Astrocyte (in vitro differentiated cells and primary cell): ENCODE results near the gene HFE. TPM values are rescaled to one million over a fixed set of nuclear protein-coding genes. Genes with fewer than 3 reads are reported as not detected.

Experiments used
- DNase-seq: peaks from one replicate; pipeline ENCODE4 v3.0.0-alpha.2; 2010; ENCODE audit warnings: low read depth
- FAIRE-seq: peaks from 2 replicates; lab custom pipeline; 2011; peaks lifted over from hg19 to GRCh38; lab: Jason Lieb, UNC
- H2AFZ ChIP-seq: 2 replicates; pipeline ENCODE4 v1.6.0; 2012; ENCODE audit warnings: low read depth, low read length, inconsistent platforms
- H3K27ac ChIP-seq: 2 replicates; pipeline ENCODE4 v1.5.1; 2011; ENCODE audit warnings: low read depth, low read length, inconsistent platforms
- H3K27me3 ChIP-seq: 2 replicates; pipeline ENCODE4 v1.6.0; 2011; ENCODE audit warnings: low read length, inconsistent platforms; ENCODE audit not compliant: insufficient read depth
- H3K36me3 ChIP-seq: 2 replicates; pipeline ENCODE4 v1.5.1; 2011; ENCODE audit warnings: low read length, inconsistent platforms; ENCODE audit not compliant: insufficient read depth
- H3K4me1 ChIP-seq: 2 replicates; pipeline ENCODE4 v1.5.1; 2011; ENCODE audit warnings: low read length, inconsistent platforms; ENCODE audit not compliant: insufficient read depth
- H3K4me2 ChIP-seq: 2 replicates; pipeline ENCODE4 v1.6.0; 2012; ENCODE audit warnings: low read length, inconsistent platforms
- H3K4me3 ChIP-seq: 2 replicates; pipeline ENCODE4 v1.5.1; 2011; ENCODE audit warnings: low read depth, mild to moderate bottlenecking, low read length, inconsistent platforms; ENCODE audit not compliant: insufficient read depth
- H3K79me2 ChIP-seq: 2 replicates; pipeline ENCODE4 v1.6.0; 2012; ENCODE audit warnings: mild to moderate bottlenecking, low read length, inconsistent platforms; ENCODE audit not compliant: insufficient read depth
- H3K9ac ChIP-seq: 2 replicates; pipeline ENCODE4 v1.6.0; 2012; ENCODE audit warnings: mild to moderate bottlenecking, low read length, inconsistent platforms
- H3K9me3 ChIP-seq: 2 replicates; pipeline ENCODE4 v1.5.1; 2012; ENCODE audit warnings: low read depth, mild to moderate bottlenecking, low read length, inconsistent platforms; ENCODE audit not compliant: insufficient read depth
- H4K20me1 ChIP-seq: 2 replicates; pipeline ENCODE4 v1.6.0; 2012; ENCODE audit warnings: low read length, inconsistent platforms; ENCODE audit not compliant: insufficient read depth
- H3K27ac Mint-ChIP-seq: one replicate; pipeline ENCODE4 v1.8.0; 2021; ENCODE audit warnings: mild to moderate bottlenecking, mixed read lengths; ENCODE audit not compliant: unreplicated experiment
- H3K27me3 Mint-ChIP-seq: one replicate; pipeline ENCODE4 v1.8.0; 2021; ENCODE audit warnings: low read depth, mixed read lengths; ENCODE audit not compliant: unreplicated experiment
- H3K36me3 Mint-ChIP-seq: one replicate; pipeline ENCODE4 v1.8.0; 2021; ENCODE audit warnings: low read depth, mixed read lengths; ENCODE audit not compliant: unreplicated experiment
- H3K4me1 Mint-ChIP-seq: one replicate; pipeline ENCODE4 v1.8.0; 2021; ENCODE audit warnings: low read depth, mixed read lengths; ENCODE audit not compliant: unreplicated experiment
- H3K4me3 Mint-ChIP-seq: one replicate; pipeline ENCODE4 v1.8.0; 2021; ENCODE audit warnings: mild to moderate bottlenecking, moderate library complexity, mixed read lengths; ENCODE audit not compliant: unreplicated experiment
- H3K9me3 Mint-ChIP-seq: one replicate; pipeline ENCODE4 v1.8.0; 2021; ENCODE audit warnings: mild to moderate bottlenecking, mixed read lengths; ENCODE audit not compliant: unreplicated experiment
- EZH2 ChIP-seq: IDR thresholded peaks from 2 replicates; pipeline ENCODE4 v1.6.1; 2012; ENCODE audit warnings: mild to moderate bottlenecking, low read length, inconsistent platforms; ENCODE audit not compliant: insufficient read depth
- total RNA-seq: library from RNA; stranded (reverse); gene quantifications from 2 replicates; pipeline ENCODE4 v1.2.1, GENCODE V29; 2021
- TF ChIP-seq, protein P1 (sequence below): IDR thresholded peaks from 2 replicates; pipeline ENCODE4 v1.5.1; 2011; ENCODE audit warnings: low read depth, mild to moderate bottlenecking, inconsistent platforms, low read length, moderate library complexity; ENCODE audit not compliant: insufficient read depth

The HFE gene
- total RNA-seq, 1 donor from 2014 or later = 5.7 TPM

DNA sequence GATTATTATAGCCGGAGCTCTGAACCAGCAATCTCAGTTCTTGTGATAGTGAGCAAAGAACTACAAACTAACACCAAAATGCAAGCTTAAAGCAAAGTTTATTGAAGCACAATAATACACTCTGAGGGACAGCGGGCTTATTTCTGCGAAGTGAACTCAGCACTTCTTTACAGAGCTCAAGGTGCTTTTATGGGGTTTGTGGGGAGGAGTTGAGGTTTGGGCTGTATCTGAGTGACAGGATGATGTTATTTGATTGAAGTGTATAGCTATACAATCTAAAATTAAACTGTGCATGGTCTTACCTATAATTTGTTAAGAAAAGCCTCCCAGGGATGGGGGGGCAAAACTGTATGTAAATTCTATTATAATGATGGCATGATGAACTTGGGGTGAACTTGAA is 1.0 kb upstream of the HFE start:
- Histone ChIP-seq H2AFZ (no peak overlapping the region), H3K4me1 (peaks cover 5% of the 10 kb centered on the region), H3K4me3 (no peak overlapping the region), H3K4me2 (no peak overlapping the region), H3K9me3 (no peaks in the 10 kb centered on the region), H3K27me3 (no peaks in the 10 kb centered on the region), H3K36me3 (no peaks in the 10 kb centered on the region), H4K20me1 (no peaks in the 10 kb centered on the region), H3K9ac (no peak overlapping the region), H3K79me2 (no peaks in the 10 kb centered on the region), H3K27ac (no peak overlapping the region)
- Mint-ChIP-seq H3K36me3 (peaks cover 10% of the 10 kb centered on the region), H3K27me3 (no peaks in the 10 kb centered on the region), H3K4me3 (no peak overlapping the region), H3K9me3 (peaks cover 10% of the 10 kb centered on the region), H3K4me1 (peaks cover 15% of the 10 kb centered on the region), H3K27ac (no peak overlapping the region)
- DNase-seq (no peak), FAIRE-seq (no peak)
- TF ChIP-seq EZH2 = no peak
- TF ChIP-seq, protein P1, sequence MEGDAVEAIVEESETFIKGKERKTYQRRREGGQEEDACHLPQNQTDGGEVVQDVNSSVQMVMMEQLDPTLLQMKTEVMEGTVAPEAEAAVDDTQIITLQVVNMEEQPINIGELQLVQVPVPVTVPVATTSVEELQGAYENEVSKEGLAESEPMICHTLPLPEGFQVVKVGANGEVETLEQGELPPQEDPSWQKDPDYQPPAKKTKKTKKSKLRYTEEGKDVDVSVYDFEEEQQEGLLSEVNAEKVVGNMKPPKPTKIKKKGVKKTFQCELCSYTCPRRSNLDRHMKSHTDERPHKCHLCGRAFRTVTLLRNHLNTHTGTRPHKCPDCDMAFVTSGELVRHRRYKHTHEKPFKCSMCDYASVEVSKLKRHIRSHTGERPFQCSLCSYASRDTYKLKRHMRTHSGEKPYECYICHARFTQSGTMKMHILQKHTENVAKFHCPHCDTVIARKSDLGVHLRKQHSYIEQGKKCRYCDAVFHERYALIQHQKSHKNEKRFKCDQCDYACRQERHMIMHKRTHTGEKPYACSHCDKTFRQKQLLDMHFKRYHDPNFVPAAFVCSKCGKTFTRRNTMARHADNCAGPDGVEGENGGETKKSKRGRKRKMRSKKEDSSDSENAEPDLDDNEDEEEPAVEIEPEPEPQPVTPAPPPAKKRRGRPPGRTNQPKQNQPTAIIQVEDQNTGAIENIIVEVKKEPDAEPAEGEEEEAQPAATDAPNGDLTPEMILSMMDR = no peak

DNA sequence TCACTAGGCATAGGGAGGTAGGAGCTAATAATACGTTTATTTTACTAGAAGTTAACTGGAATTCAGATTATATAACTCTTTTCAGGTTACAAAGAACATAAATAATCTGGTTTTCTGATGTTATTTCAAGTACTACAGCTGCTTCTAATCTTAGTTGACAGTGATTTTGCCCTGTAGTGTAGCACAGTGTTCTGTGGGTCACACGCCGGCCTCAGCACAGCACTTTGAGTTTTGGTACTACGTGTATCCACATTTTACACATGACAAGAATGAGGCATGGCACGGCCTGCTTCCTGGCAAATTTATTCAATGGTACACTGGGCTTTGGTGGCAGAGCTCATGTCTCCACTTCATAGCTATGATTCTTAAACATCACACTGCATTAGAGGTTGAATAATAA is 1.1 kb downstream of the HFE start:
- peak overlapping the region; percentile 88 for H2AFZ ChIP-seq
- H3K79me2 ChIP-seq = no peaks in the 10 kb centered on the region
- TF ChIP-seq EZH2 = no peak
- TF ChIP-seq, protein P1 = no peak
- Mint-ChIP-seq H3K4me1 (peaks cover 16% of the 10 kb centered on the region), H3K9me3 (no peaks in the 10 kb centered on the region), H3K4me3 (peak overlapping the region; percentile 87), H3K36me3 (peaks cover 20% of the 10 kb centered on the region), H3K27me3 (peaks cover 4% of the 10 kb centered on the region), H3K27ac (peak overlapping the region; percentile 93)
- peak overlapping the region; percentile 86 for H3K9ac ChIP-seq
- FAIRE-seq = no peak
- peak overlapping the region; percentile 93 for H3K4me2 ChIP-seq
- peak overlapping the region; percentile 74 for H3K4me3 ChIP-seq
- no peak for DNase-seq
- H3K27me3 ChIP-seq = no peaks in the 10 kb centered on the region
- no peaks in the 10 kb centered on the region for H3K9me3 ChIP-seq
- peaks cover 5% of the 10 kb centered on the region for H3K4me1 ChIP-seq
- no peaks in the 10 kb centered on the region for H4K20me1 ChIP-seq
- no peak overlapping the region for H3K27ac ChIP-seq
- no peaks in the 10 kb centered on the region for H3K36me3 ChIP-seq

DNA sequence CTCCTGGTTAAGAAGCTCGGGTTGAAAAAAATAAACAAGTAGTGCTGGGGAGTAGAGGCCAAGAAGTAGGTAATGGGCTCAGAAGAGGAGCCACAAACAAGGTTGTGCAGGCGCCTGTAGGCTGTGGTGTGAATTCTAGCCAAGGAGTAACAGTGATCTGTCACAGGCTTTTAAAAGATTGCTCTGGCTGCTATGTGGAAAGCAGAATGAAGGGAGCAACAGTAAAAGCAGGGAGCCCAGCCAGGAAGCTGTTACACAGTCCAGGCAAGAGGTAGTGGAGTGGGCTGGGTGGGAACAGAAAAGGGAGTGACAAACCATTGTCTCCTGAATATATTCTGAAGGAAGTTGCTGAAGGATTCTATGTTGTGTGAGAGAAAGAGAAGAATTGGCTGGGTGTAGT is 2.0 kb downstream of the HFE start:
- Mint-ChIP-seq H3K4me3 (no peak overlapping the region), H3K4me1 (peaks cover 16% of the 10 kb centered on the region), H3K9me3 (no peaks in the 10 kb centered on the region), H3K27ac (no peak overlapping the region), H3K27me3 (peaks cover 9% of the 10 kb centered on the region), H3K36me3 (peaks cover 20% of the 10 kb centered on the region)
- DNase-seq = no peak
- Histone ChIP-seq H3K27me3 (no peaks in the 10 kb centered on the region), H3K9me3 (no peaks in the 10 kb centered on the region), H3K4me3 (no peak overlapping the region), H3K4me2 (no peak overlapping the region), H3K27ac (no peak overlapping the region), H3K36me3 (no peaks in the 10 kb centered on the region), H2AFZ (no peak overlapping the region), H4K20me1 (no peaks in the 10 kb centered on the region), H3K9ac (no peak overlapping the region), H3K79me2 (no peaks in the 10 kb centered on the region), H3K4me1 (peaks cover 5% of the 10 kb centered on the region)
- FAIRE-seq = no peak
- TF ChIP-seq EZH2 = no peak
- TF ChIP-seq, protein P1 = no peak
